GM12878 (cell line): ENCODE measurements around the gene COL18A1. TPM values are rescaled to one million over a fixed set of nuclear protein-coding genes. Genes with fewer than 3 reads are reported as not detected.

Experiments
- ATAC-seq: fragments of 200-7000 bp; cut with Tn5 transposase; 3 replicates; pipeline ENCODE4 v1.9.1; 2020; ENCODE audit warnings: mild to moderate bottlenecking, moderate library complexity
- BruUV-seq: library from RNA; stranded (reverse); fragments of 400-500 nt; replicated peaks from 2 replicates; lab custom pipeline; 2021; lab: Mats Ljungman, UMichigan
- CTCF ChIA-PET: fragments of 300-600 bp; sonication (Branson Sonifier 250); formaldehyde crosslinking; extraction: SDS; loops from one replicate; lab custom pipeline; 2021; ENCODE audit warnings: inconsistent platforms; lab: Yijun Ruan, JAX
- POLR2A ChIA-PET: fragments of 350-600 bp; formaldehyde crosslinking; extraction: SDS; loops from one replicate; lab custom pipeline; 2021; ENCODE audit warnings: inconsistent platforms; lab: Charles Lee
- RAD21 ChIA-PET: fragments of 300-600 bp; sonication (Branson Sonifier 250); formaldehyde crosslinking; loops from one replicate; lab custom pipeline; 2023; ENCODE audit warnings: antibody characterized with exemption; ENCODE audit not compliant: unreplicated experiment; lab: Charles Lee
- SMC1A ChIA-PET: fragments of 300-600 bp; sonication (Branson Sonifier 250); formaldehyde crosslinking; loops from one replicate; lab custom pipeline; 2023; ENCODE audit not compliant: unreplicated experiment, uncharacterized antibody; lab: Charles Lee
- DNase-seq: peaks from one replicate; pipeline ENCODE4 v3.0.0-alpha.2; 2011; ENCODE audit warnings: low read depth, low spot score
- FAIRE-seq: peaks from 3 replicates; lab custom pipeline; 2011; peaks lifted over from hg19 to GRCh38; lab: Jason Lieb, UNC
- H2AFZ ChIP-seq: 2 replicates; pipeline ENCODE4 v1.6.0; 2011; ENCODE audit warnings: low read depth, low read length, control low read depth; ENCODE audit not compliant: control insufficient read depth
- H3K27ac ChIP-seq: 2 replicates; pipeline ENCODE4 v1.5.1; 2011; ENCODE audit warnings: control low read depth; ENCODE audit not compliant: control insufficient read depth, insufficient read depth
- H3K27me3 ChIP-seq, 2 experiments: replicated peaks in 1 of 2; 2 replicates each; pipeline versions ENCODE4 v1.6.0 to v1.6.1; 2011; ENCODE audit warnings: low read length in 1 of 2; ENCODE audit not compliant: control insufficient read depth in 2 of 2, insufficient read depth in 2 of 2
- H3K36me3 ChIP-seq, 2 experiments: 2 replicates each; pipeline ENCODE4 v1.5.1; 2011; ENCODE audit warnings: low read length in 1 of 2; ENCODE audit not compliant: control insufficient read depth in 2 of 2, insufficient read depth in 2 of 2
- H3K4me1 ChIP-seq: 2 replicates; pipeline ENCODE4 v1.6.1; 2011; ENCODE audit warnings: mild to moderate bottlenecking, low read length, moderate library complexity, mixed read lengths; ENCODE audit not compliant: control insufficient read depth, insufficient read depth
- H3K4me2 ChIP-seq: 2 replicates; pipeline ENCODE4 v1.6.0; 2011; ENCODE audit warnings: control low read depth; ENCODE audit not compliant: control insufficient read depth, insufficient read depth
- H3K4me3 ChIP-seq: fragments of 200-600 bp; sonication (generic); 2 replicates; pipeline ENCODE4 v1.5.1; 2016
- H3K79me2 ChIP-seq: 2 replicates; pipeline ENCODE4 v1.6.0; 2011; ENCODE audit warnings: low read length; ENCODE audit not compliant: control insufficient read depth, insufficient read depth
- H3K9ac ChIP-seq: 2 replicates; pipeline ENCODE4 v1.8.0; 2011; ENCODE audit warnings: low read length, control low read depth, mixed read lengths; ENCODE audit not compliant: control insufficient read depth, insufficient read depth
- H3K9me3 ChIP-seq: replicated peaks from 3 replicates; pipeline ENCODE4 v1.5.1; 2011; ENCODE audit warnings: mild to moderate bottlenecking, low read length; ENCODE audit not compliant: control insufficient read depth, insufficient read depth
- H4K20me1 ChIP-seq: 2 replicates; pipeline ENCODE4 v1.6.0; 2011; ENCODE audit not compliant: control insufficient read depth, insufficient read depth
- ATF3 ChIP-seq: IDR thresholded peaks from 2 replicates; pipeline ENCODE4 v1.6.1; 2011; ENCODE audit warnings: low read depth, mild to moderate bottlenecking, low read length, moderate library complexity, borderline replicate concordance; ENCODE audit errors: extremely low read depth
- HDAC6 ChIP-seq: fragments of 200-600 bp; sonication (generic); IDR thresholded peaks from one replicate; pipeline ENCODE4 v1.8.0; 2017; ENCODE audit warnings: antibody characterized with exemption; ENCODE audit not compliant: unreplicated experiment
- MAX ChIP-seq: IDR thresholded peaks from 2 replicates; pipeline ENCODE4 v1.6.1; 2012; ENCODE audit warnings: low read depth, low read length, improper control_type of control experiment
- USF2 ChIP-seq: IDR thresholded peaks from 2 replicates; pipeline ENCODE4 v1.6.1; 2011; ENCODE audit warnings: low read depth, low read length, improper control_type of control experiment, borderline replicate concordance
- WGBS: methylation state at CpG from one replicate; pipeline ENCODE4 v1.1.6; 2016; ENCODE audit warnings: low lambda C conversion rate; ENCODE audit not compliant: insufficient replicate concordance, insufficient coverage; ENCODE audit errors: missing lambda C conversion rate; 5-methylcytosine and 5-hydroxymethylcytosine counted together
- in situ Hi-C: fragments of 300-500 bp; cut with MboI; formaldehyde crosslinking; loops from 9 replicates; pipeline ENCODE4 v1.14.3; 2018; ENCODE audit warnings: mixed read lengths
- intact Hi-C: fragments of 100-400 bp; cut with micrococcal nuclease; formaldehyde crosslinking; loops from one replicate; pipeline ENCODE4 v1.14.2; 2022; ENCODE audit not compliant: unreplicated experiment
- polyA plus RNA-seq, 11 experiments: library from polyadenylated mRNA; depleted of rRNA in 4 of 11; unstranded in 6 of 11; stranded (reverse) in 5 of 11; fragments of >200 nt; fragmentation: Nextera tagmentation in 4 of 11; fragmentation: Illumina TruSeq in 1 of 11; extraction: Ambion mirVana in 4 of 11; extraction: Trizol in 1 of 11; gene quantifications; 1 replicate in 1 of 11; 2 replicates in 10 of 11; pipeline versions ENCODE4 v1.2.1 to v1.2.3, GENCODE V29; 2011 to 2016; ENCODE audit warnings: inconsistent platforms in 2 of 11, missing spikeins in 2 of 11, low read depth in 1 of 11
- total RNA-seq, 4 experiments: library from RNA; depleted of rRNA in 3 of 4; stranded (reverse); fragments of >200 nt in 3 of 4; fragmentation: Illumina TruSeq in 1 of 4; extraction: Trizol in 1 of 4; gene quantifications; 2 replicates each; pipeline versions ENCODE4 v1.2.1 to v1.2.3, GENCODE V29; 2013 to 2021

Gene COL18A1
- total and polyA plus RNA-seq, 10 of the 15 experiments (the other 5 are each of a cell fraction or from before 2014, with no cell fraction given) = under 0.01 to 0.49 (median 0.09) TPM; not detected in 3

- Histone ChIP-seq H3K4me3 (no peak overlapping the region), H3K4me2 (no peak overlapping the region), H3K27ac (no peak overlapping the region), H4K20me1 (no peaks in the 10 kb centered on the region), H3K9me3 (no peaks in the 10 kb centered on the region), H3K4me1 (no peaks in the 10 kb centered on the region), H3K9ac (no peak overlapping the region), H3K27me3 (no peaks in the 10 kb centered on the region), H3K79me2 (no peaks in the 10 kb centered on the region; the same call in 1 of the 2 replicates), H3K36me3 (peaks cover 3 to 43% of the 10 kb centered on the region in 2 experiments), H2AFZ (no peak overlapping the region)
- RAD21 ChIA-PET = no interaction called here
- no peak for DNase-seq
- POLR2A ChIA-PET = interaction anchor here (0.6 kb wide), 1 partner anchor 339 kb away, joined by 4 read pairs; no protein-coding TSS in a partner anchor
- intact Hi-C loops (no loop called here), in situ Hi-C loops (no loop called here)
- WGBS = 82% methylated on average over 12 of the region's 12 CpGs
- TF ChIP-seq ATF3 = no peak
- TF ChIP-seq USF2 = no peak
- no peak for TF ChIP-seq MAX
- TF ChIP-seq HDAC6 = no peak
- no peak for FAIRE-seq
- no TSS peak for BruUV-seq
- SMC1A ChIA-PET = no interaction called here
- CTCF ChIA-PET = interaction anchor here (0.7 kb wide), 1 partner anchor 55 kb away, joined by 3 read pairs; no protein-coding TSS in a partner anchor
- no peak for ATAC-seq
Measured at GRCh38 chr21:45533361-45533845, 128.4 kb downstream of the COL18A1 start.
